Heart left ventricle (tissue), 16 donors: ENCODE results near the gene TTC33. TPM values are rescaled to one million over a fixed set of nuclear protein-coding genes. Genes with fewer than 3 reads are reported as not detected.

Source experiments
- ATAC-seq, 4 donors: fragments of 200-7000 bp; cut with Tn5 transposase; one replicate each; pipeline ENCODE4 v1.9.1; 2020 to 2022; ENCODE audit warnings: moderate library complexity in 4 of 4, mild to moderate bottlenecking in 3 of 4, moderate number of reproducible peaks in 1 of 4
- DNase-seq, 5 donors: peaks; one replicate each; pipeline ENCODE4 v3.0.0-alpha.2; 2020
- H3K27ac ChIP-seq, 12 donors: fragments of 200-600 bp; sonication (generic) in 4 of 12; one replicate each; pipeline versions ENCODE4 v1.5.0 to v1.8.0; 2016 to 2022; ENCODE audit warnings: mild to moderate bottlenecking in 2 of 12
- H3K27me3 ChIP-seq, 9 donors: fragments of 200-600 bp; sonication (generic) in 2 of 9; one replicate each; pipeline versions ENCODE4 v1.5.1 to v1.8.0; 2016 to 2022; ENCODE audit warnings: mild to moderate bottlenecking in 3 of 9
- H3K36me3 ChIP-seq, 9 donors: fragments of 200-600 bp; sonication (generic) in 2 of 9; one replicate each; pipeline versions ENCODE4 v1.5.0 to v1.8.0; 2018 to 2022; ENCODE audit warnings: mild to moderate bottlenecking in 2 of 9
- H3K4me1 ChIP-seq, 12 donors: fragments of 200-600 bp; sonication (generic) in 4 of 12; one replicate each; pipeline versions ENCODE4 v1.5.0 to v1.8.0; 2016 to 2022; ENCODE audit warnings: mild to moderate bottlenecking in 3 of 12
- H3K4me3 ChIP-seq, 12 donors: fragments of 200-600 bp; sonication (generic) in 4 of 12; one replicate each; pipeline versions ENCODE4 v1.5.0 to v1.8.0; 2017 to 2022; ENCODE audit warnings: mild to moderate bottlenecking in 9 of 12, moderate library complexity in 4 of 12
- H3K9me3 ChIP-seq, 12 donors: fragments of 200-600 bp; sonication (generic) in 4 of 12; one replicate each; pipeline versions ENCODE4 v1.5.0 to v1.8.0; 2016 to 2022; ENCODE audit warnings: mild to moderate bottlenecking in 1 of 12
- POLR2A ChIP-seq, 2 donors: fragments of 450-650 bp; IDR thresholded peaks; one replicate each; pipeline ENCODE4 v1.6.1; 2017; ENCODE audit warnings: antibody characterized with exemption in 2 of 2, mild to moderate bottlenecking in 2 of 2, moderate library complexity in 2 of 2
- WGBS, 4 donors: extraction: QIAGEN DNeasy Blood & Tissue Kit in 2 of 4; methylation state at CpG; one replicate each; pipeline versions ENCODE4 v1.1.5 to v1.1.7; 2013 to 2018; 5-methylcytosine and 5-hydroxymethylcytosine counted together
- intact Hi-C, 10 donors: fragments of 100-400 bp; cut with DNase I; formaldehyde crosslinking; loops; one replicate each; pipeline versions ENCODE4 v1.11.1 to v1.14.2; 2022
- polyA plus RNA-seq, 2 donors: library from polyadenylated mRNA; stranded (reverse); fragments of 200-250 nt; gene quantifications; one replicate each; pipeline ENCODE4 v1.2.3, GENCODE V29; 2013
- total RNA-seq, 9 donors: library from RNA; depleted of rRNA in 2 of 9; stranded (reverse); fragments of >200 nt in 2 of 9; fragmentation: NEBNext Ultra II Directional in 3 of 9; extraction: Animal tissue kit (Norgen Biotek cat#: 25700) in 3 of 9; gene quantifications; one replicate each; pipeline versions ENCODE4 v1.1.0 to v1.2.4, GENCODE V29; 2016 to 2023
- TF ChIP-seq, protein P1 (sequence below), 12 donors: fragments of 200-600 bp; sonication (generic) in 4 of 12; IDR thresholded peaks; one replicate each; pipeline versions ENCODE4 v1.5.0 to v1.8.0; 2018 to 2022; ENCODE audit warnings: antibody characterized with exemption in 12 of 12, mild to moderate bottlenecking in 5 of 12
- donor health status: ischemic (EF 13 %, LVEDD 7.1; RV severe dilation, severe dysfunction).
- donor health status: healthy with polysubstance abuse.
- donor health status: DM: no; HTN: yes; CAD: no.
- donor health status: DM: no; HTN: no; CAD: no.
- donor health status: ischemic (EF 25% LVEDD 6.9; RV normal size, moderate dysfunction).
- donor health status: ischemic (EF 25% LVEDD 5.7; RV mildly dilated, moderate dysfunction).
- donor health status: healthy.
- donor health status: DM: yes; HTN: yes; CAD: no.
- donor health status: ischemic (EF 35%, LVEDD 5.7; RV mildly dilated, moderate dysfunction).
- donor health status: nonischemic (EF 11% LVEDD 7.7; RV severe dilation, severe dysfunction).
- donor health status: DM: yes; HTN: yes; CAD: no.
- donor health status: PGD.
- donor health status: ischemic (EF 29% LVEDD 5.4; RV normal size, mild dysfunction).
- donor health status: nonischemic (EF 23%, LVEDD 6.1; RV moderate dilation, normal function).

TTC33 gene
- total and polyA plus RNA-seq, 11 donors = 5.6 to 20.0 (median 14.2) TPM

DNA sequence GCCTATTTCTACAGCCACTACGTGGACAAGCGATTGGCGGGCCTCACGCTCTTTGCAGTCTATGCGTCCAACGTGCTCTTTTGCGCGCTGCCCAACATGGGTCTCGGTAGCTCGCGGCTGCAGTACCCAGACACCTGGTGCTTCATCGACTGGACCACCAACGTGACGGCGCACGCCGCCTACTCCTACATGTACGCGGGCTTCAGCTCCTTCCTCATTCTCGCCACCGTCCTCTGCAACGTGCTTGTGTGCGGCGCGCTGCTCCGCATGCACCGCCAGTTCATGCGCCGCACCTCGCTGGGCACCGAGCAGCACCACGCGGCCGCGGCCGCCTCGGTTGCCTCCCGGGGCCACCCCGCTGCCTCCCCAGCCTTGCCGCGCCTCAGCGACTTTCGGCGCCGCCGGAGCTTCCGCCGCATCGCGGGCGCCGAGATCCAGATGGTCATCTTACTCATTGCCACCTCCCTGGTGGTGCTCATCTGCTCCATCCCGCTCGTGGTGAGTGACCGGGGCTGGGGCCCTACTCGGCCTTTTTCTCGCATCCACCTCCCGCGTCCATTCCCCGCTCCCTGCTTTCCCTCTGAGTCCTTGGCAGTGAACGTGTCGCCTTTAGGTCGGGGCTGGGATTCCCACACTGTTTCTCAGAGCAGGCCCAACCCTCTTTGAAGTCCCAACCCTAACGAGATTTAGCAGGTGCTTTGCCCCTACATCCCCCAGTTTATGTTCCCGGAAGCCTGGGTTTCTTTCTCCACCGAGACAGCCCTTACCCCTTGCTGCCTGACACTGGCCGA lies 74.2 kb downstream of the TTC33 start:
- Histone ChIP-seq H3K4me1 (peaks cover 0 to 52% (median 14%) of the 10 kb centered on the region in 12 donors), H3K27me3 (peaks cover 0 to 23% (median 3%) of the 10 kb centered on the region in 9 donors), H3K4me3 (peak overlapping the region; percentile 54 to 96 (median 78)), H3K36me3 (peaks cover 0 to 37% (median 0%) of the 10 kb centered on the region in 9 donors), H3K9me3 (no peaks in the 10 kb centered on the region), H3K27ac (peak overlapping the region; percentile 43 to 97 (median 88))
- intact Hi-C loops = loop anchor here in 9 of 10 donors (5.0 to 10.0 kb wide), 13 partner anchors 107 to 1107 kb away; no protein-coding TSS in a partner anchor
- DNase-seq (peak; percentile 18 to 77 (median 41)), ATAC-seq (no peak)
- 5 to 12% (median 6%) methylated on average over 54 to 67 of the region's 67 CpGs for WGBS, 4 donors
- no peak for TF ChIP-seq POLR2A (IDR thresholded peaks at IDR 0.05)
- TF ChIP-seq, protein P1, sequence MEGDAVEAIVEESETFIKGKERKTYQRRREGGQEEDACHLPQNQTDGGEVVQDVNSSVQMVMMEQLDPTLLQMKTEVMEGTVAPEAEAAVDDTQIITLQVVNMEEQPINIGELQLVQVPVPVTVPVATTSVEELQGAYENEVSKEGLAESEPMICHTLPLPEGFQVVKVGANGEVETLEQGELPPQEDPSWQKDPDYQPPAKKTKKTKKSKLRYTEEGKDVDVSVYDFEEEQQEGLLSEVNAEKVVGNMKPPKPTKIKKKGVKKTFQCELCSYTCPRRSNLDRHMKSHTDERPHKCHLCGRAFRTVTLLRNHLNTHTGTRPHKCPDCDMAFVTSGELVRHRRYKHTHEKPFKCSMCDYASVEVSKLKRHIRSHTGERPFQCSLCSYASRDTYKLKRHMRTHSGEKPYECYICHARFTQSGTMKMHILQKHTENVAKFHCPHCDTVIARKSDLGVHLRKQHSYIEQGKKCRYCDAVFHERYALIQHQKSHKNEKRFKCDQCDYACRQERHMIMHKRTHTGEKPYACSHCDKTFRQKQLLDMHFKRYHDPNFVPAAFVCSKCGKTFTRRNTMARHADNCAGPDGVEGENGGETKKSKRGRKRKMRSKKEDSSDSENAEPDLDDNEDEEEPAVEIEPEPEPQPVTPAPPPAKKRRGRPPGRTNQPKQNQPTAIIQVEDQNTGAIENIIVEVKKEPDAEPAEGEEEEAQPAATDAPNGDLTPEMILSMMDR (IDR thresholded peaks at IDR 0.05) = no peak

DNA sequence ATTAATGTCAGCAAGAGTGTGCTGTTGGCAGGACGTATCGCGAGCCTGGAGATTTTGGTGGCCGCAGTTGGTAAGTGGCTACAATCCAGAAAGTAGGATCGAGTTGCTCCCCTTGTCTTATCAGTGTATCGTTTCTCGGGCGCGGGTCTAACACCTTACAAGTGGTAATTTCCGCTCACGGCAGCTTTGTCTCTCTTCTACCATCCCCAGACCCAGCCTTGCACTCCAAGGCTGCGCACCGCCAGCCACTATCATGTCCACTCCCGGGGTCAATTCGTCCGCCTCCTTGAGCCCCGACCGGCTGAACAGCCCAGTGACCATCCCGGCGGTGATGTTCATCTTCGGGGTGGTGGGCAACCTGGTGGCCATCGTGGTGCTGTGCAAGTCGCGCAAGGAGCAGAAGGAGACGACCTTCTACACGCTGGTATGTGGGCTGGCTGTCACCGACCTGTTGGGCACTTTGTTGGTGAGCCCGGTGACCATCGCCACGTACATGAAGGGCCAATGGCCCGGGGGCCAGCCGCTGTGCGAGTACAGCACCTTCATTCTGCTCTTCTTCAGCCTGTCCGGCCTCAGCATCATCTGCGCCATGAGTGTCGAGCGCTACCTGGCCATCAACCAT lies 74.9 kb downstream of the TTC33 start:
- no peak for ATAC-seq
- Histone ChIP-seq H3K36me3 (peaks cover 0 to 31% (median 0%) of the 10 kb centered on the region in 9 donors), H3K27me3 (peaks cover 0 to 23% (median 3%) of the 10 kb centered on the region in 9 donors), H3K27ac (peak overlapping the region; percentile 43 to 97 (median 88)), H3K4me3 (peak overlapping the region; percentile 54 to 96 (median 78)), H3K9me3 (no peaks in the 10 kb centered on the region), H3K4me1 (peaks cover 0 to 52% (median 15%) of the 10 kb centered on the region in 12 donors)
- 2 to 7% (median 4%) methylated on average over 34 to 37 of the region's 37 CpGs for whole genome bisulfite sequencing, 4 donors
- TF ChIP-seq, protein P1 (IDR thresholded peaks at IDR 0.05) = peak in 2 of 12 donors; percentile 4 to 11
- no peak for TF ChIP-seq POLR2A (IDR thresholded peaks at IDR 0.05)
- intact Hi-C loops = loop anchor here in 9 of 10 donors (5.0 to 10.0 kb wide), 13 partner anchors 106 to 1106 kb away; no protein-coding TSS in a partner anchor
- DNase-seq = peak in 3 of 5 donors; percentile 28 to 65 (median 41)

DNA sequence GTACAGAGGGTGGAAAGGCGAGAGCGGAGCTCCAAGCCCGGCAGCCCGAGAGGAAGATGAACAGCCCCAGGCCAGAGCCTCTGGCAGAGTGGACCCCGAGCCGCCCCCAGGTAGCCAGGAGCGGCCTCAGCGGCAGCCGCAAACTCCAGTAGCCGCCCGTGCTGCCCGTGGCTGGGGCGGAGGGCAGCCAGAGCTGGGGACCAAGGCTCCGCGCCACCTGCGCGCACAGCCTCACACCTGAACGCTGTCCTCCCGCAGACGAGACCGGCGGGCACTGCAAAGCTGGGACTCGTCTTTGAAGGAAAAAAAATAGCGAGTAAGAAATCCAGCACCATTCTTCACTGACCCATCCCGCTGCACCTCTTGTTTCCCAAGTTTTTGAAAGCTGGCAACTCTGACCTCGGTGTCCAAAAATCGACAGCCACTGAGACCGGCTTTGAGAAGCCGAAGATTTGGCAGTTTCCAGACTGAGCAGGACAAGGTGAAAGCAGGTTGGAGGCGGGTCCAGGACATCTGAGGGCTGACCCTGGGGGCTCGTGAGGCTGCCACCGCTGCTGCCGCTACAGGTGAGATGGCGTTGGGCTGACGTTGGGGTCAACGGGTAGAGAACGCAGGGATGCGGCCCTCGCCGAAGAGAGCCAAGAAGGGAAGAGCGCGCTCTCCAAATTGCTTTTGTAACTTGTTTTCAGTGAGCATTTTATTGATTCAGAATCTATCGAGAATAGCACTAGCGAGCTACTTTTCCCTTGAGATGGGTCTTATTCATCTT lies 75.7 kb downstream of the TTC33 start, which contains the start of gene PTGER4:
TSS of gene PTGER4 (plus strand) at position 3 of the 769 bp plus-strand sequence. CDS start 1,079 bp downstream, outside the sequence.
- intact Hi-C loops = loop anchor here in 9 of 10 donors (2.0 to 10.0 kb wide), 15 partner anchors 57 to 1105 kb away; partner anchors contain the start of gene RPL37 (in 1 of the 9)
- H3K9me3 ChIP-seq = no peaks in the 10 kb centered on the region
- TF ChIP-seq, protein P1 (IDR thresholded peaks at IDR 0.05) = no peak
- TF ChIP-seq POLR2A (IDR thresholded peaks at IDR 0.05) = peak; percentile 71 to 97
- H3K4me3 ChIP-seq = peak within 1 kb of the TSS; percentile 54 to 96 (median 78)
- peaks cover 0 to 24% (median 0%) of the 10 kb centered on the region in 9 donors for H3K36me3 ChIP-seq
- peak within 1 kb of the TSS; percentile 43 to 97 (median 88) for H3K27ac ChIP-seq
- no peak for ATAC-seq
- peaks cover 0 to 51% (median 12%) of the 10 kb centered on the region in 12 donors for H3K4me1 ChIP-seq
- peak in 4 of 5 donors; percentile 20 to 73 (median 34) for DNase-seq
- peaks cover 0 to 23% (median 3%) of the 10 kb centered on the region in 9 donors for H3K27me3 ChIP-seq
- WGBS, 4 donors = 1 to 3% (median 2%) methylated on average over 32 to 44 of the region's 44 CpGs
